ENCODE results near the gene RNF182.

RNF182 gene

GRCh38 chr6:13987400-13987865 is 62.7 kb downstream of the RNF182 start:
- H3K9ac ChIP-seq: no peak overlapping the region
- no peak for TF ChIP-seq Cebpa-rat (IDR thresholded peaks at IDR 0.05)
- no peak overlapping the region for H3K27ac ChIP-seq
- no peak overlapping the region for H3K4me3 ChIP-seq
- H3K4me2 ChIP-seq: no peak overlapping the region
- 0 out of 20 replicates have a peak, but pooled peaks cover 0 to 8% (median 0%) of the 10 kb centered on the region in 10 experiments for H3K4me1 ChIP-seq
- no peaks in the 10 kb centered on the region for H3K36me3 ChIP-seq
- no peaks in the 10 kb centered on the region for H3K9me3 ChIP-seq (replicated peaks in 1 of 11)
- H3K27me3 ChIP-seq: no peaks in the 10 kb centered on the region
- H4K20me1 ChIP-seq: no peaks in the 10 kb centered on the region

GRCh38 chr6:13988049-13988738 is 63.4 kb downstream of the RNF182 start:
- Histone ChIP-seq H3K36me3 (no peaks in the 10 kb centered on the region), H3K4me3 (no peak overlapping the region), H3K9me3 (replicated peaks in 1 of 11) (no peaks in the 10 kb centered on the region), H3K27me3 (no peaks in the 10 kb centered on the region), H3K9ac (no peak overlapping the region), H3K4me1 (0 out of 20 replicates have a peak, but pooled peaks cover 0 to 8% (median 0%) of the 10 kb centered on the region in 10 experiments), H3K4me2 (no peak overlapping the region), H4K20me1 (no peaks in the 10 kb centered on the region), H3K27ac (no peak overlapping the region)
- TF ChIP-seq Cebpa-rat (IDR thresholded peaks at IDR 0.05): no peak

- H3K4me3 ChIP-seq: no peak overlapping the region
- no peak overlapping the region for H3K4me2 ChIP-seq
Measured at GRCh38 chr6:13988908-13989307, 64.2 kb downstream of the RNF182 start.

GRCh38 chr6:13989496-13990144 is 64.9 kb downstream of the RNF182 start:
- no peaks in the 10 kb centered on the region for H3K9me3 ChIP-seq (replicated peaks in 1 of 11)
- H3K27me3 ChIP-seq: no peaks in the 10 kb centered on the region
- H3K4me3 ChIP-seq: no peak overlapping the region
- H3K4me2 ChIP-seq: peak overlapping the region in 1 of 11 experiments; percentile 10; a peak in 2 of 22 replicates
- no peak for TF ChIP-seq Cebpa-rat (IDR thresholded peaks at IDR 0.05)
- no peaks in the 10 kb centered on the region for H4K20me1 ChIP-seq
- 0 out of 20 replicates have a peak, but pooled peaks cover 0 to 8% (median 0%) of the 10 kb centered on the region in 10 experiments for H3K4me1 ChIP-seq
- no peak overlapping the region for H3K9ac ChIP-seq
- no peaks in the 10 kb centered on the region for H3K36me3 ChIP-seq
- H3K27ac ChIP-seq: no peak overlapping the region

More at GRCh38 chr6:13988908-13989307, 64.2 kb downstream of the RNF182 start:
- H3K9ac ChIP-seq: no peak overlapping the region
- H3K27me3 ChIP-seq: no peaks in the 10 kb centered on the region
- no peaks in the 10 kb centered on the region for H3K36me3 ChIP-seq
- TF ChIP-seq Cebpa-rat (IDR thresholded peaks at IDR 0.05): no peak
- no peaks in the 10 kb centered on the region for H3K9me3 ChIP-seq (replicated peaks in 1 of 11)
- no peak overlapping the region for H3K27ac ChIP-seq
- no peaks in the 10 kb centered on the region for H4K20me1 ChIP-seq
- 0 out of 20 replicates have a peak, but pooled peaks cover 0 to 8% (median 0%) of the 10 kb centered on the region in 10 experiments for H3K4me1 ChIP-seq

- Histone ChIP-seq H3K27me3 (no peaks in the 10 kb centered on the region), H3K4me2 (no peak overlapping the region), H3K36me3 (no peaks in the 10 kb centered on the region), H3K27ac (no peak overlapping the region), H3K9me3 (replicated peaks in 1 of 11) (no peaks in the 10 kb centered on the region; a peak in 1 of 22 replicates), H3K4me1 (no peaks in the 10 kb centered on the region), H3K4me3 (no peak overlapping the region), H3K9ac (no peak overlapping the region), H4K20me1 (no peaks in the 10 kb centered on the region)
- TF ChIP-seq Cebpa-rat (IDR thresholded peaks at IDR 0.05): no peak
Measured at GRCh38 chr6:13990796-13991195, 66.0 kb downstream of the RNF182 start.

- Histone ChIP-seq H3K4me1 (no peaks in the 10 kb centered on the region), H3K4me2 (no peak overlapping the region), H4K20me1 (no peaks in the 10 kb centered on the region), H3K36me3 (no peaks in the 10 kb centered on the region), H3K9ac (no peak overlapping the region), H3K4me3 (no peak overlapping the region), H3K27me3 (no peaks in the 10 kb centered on the region), H3K27ac (no peak overlapping the region), H3K9me3 (replicated peaks in 1 of 11) (peaks cover 0 to 2% (median 0%) of the 10 kb centered on the region in 11 experiments; a peak in 3 of 22 replicates)
- TF ChIP-seq Cebpa-rat (IDR thresholded peaks at IDR 0.05): no peak
Measured at GRCh38 chr6:13991393-13991792, 66.6 kb downstream of the RNF182 start.

GRCh38 chr6:13992417-13993055 is 67.8 kb downstream of the RNF182 start:
- H3K9ac ChIP-seq: no peak overlapping the region
- peaks cover 0 to 6% (median 0%) of the 10 kb centered on the region in 11 experiments; a peak in 3 of 22 replicates for H3K9me3 ChIP-seq (replicated peaks in 1 of 11)
- no peak overlapping the region for H3K4me3 ChIP-seq
- no peaks in the 10 kb centered on the region for H4K20me1 ChIP-seq
- H3K4me2 ChIP-seq: no peak overlapping the region
- TF ChIP-seq Cebpa-rat (IDR thresholded peaks at IDR 0.05): no peak
- H3K27me3 ChIP-seq: no peaks in the 10 kb centered on the region
- no peaks in the 10 kb centered on the region for H3K36me3 ChIP-seq
- no peak overlapping the region for H3K27ac ChIP-seq
- H3K4me1 ChIP-seq: peaks cover 0 to 10% (median 0%) of the 10 kb centered on the region in 10 experiments; a peak in 2 of 20 replicates

- Histone ChIP-seq H3K27ac (no peak overlapping the region), H3K27me3 (no peaks in the 10 kb centered on the region), H3K9me3 (replicated peaks in 1 of 11) (peaks cover 0 to 12% (median 5%) of the 10 kb centered on the region in 11 experiments; a peak in 11 of 22 replicates), H3K9ac (no peak overlapping the region), H3K36me3 (no peaks in the 10 kb centered on the region), H3K4me3 (no peak overlapping the region), H3K4me1 (peaks cover 0 to 18% (median 0%) of the 10 kb centered on the region in 10 experiments; a peak in 4 of 20 replicates), H3K4me2 (no peak overlapping the region), H4K20me1 (no peaks in the 10 kb centered on the region)
- TF ChIP-seq Cebpa-rat (IDR thresholded peaks at IDR 0.05): no peak
Measured at GRCh38 chr6:13993416-13993815, 68.7 kb downstream of the RNF182 start.

GRCh38 chr6:13998356-13998755 is 73.6 kb downstream of the RNF182 start:
- Histone ChIP-seq H3K4me1 (peaks cover 0 to 29% (median 2%) of the 10 kb centered on the region in 10 experiments; a peak in 8 of 20 replicates), H3K27ac (no peak overlapping the region), H3K36me3 (no peaks in the 10 kb centered on the region), H3K27me3 (no peaks in the 10 kb centered on the region), H3K9ac (no peak overlapping the region), H3K9me3 (replicated peaks in 1 of 11) (peaks cover 0 to 17% (median 8%) of the 10 kb centered on the region in 11 experiments; a peak in 13 of 22 replicates), H4K20me1 (no peaks in the 10 kb centered on the region), H3K4me3 (no peak overlapping the region), H3K4me2 (no peak overlapping the region)
- TF ChIP-seq Cebpa-rat (IDR thresholded peaks at IDR 0.05): no peak

All from BLaER1 treated with 17β-estradiol and CSF1 and Interleukin-3, amounts not matched to agents 10 nM and 100 nM (cell line).